ENCODE results near the gene HDLBP.

Gene HDLBP

GRCh38 chr2:241315093-241315878, at the start of gene HDLBP:
Gene HDLBP, minus strand, starts transcription at chr2:241315672. Its CDS starts 48,803 bp downstream, at chr2:241266869.
- TF ChIP-seq, protein P1, sequence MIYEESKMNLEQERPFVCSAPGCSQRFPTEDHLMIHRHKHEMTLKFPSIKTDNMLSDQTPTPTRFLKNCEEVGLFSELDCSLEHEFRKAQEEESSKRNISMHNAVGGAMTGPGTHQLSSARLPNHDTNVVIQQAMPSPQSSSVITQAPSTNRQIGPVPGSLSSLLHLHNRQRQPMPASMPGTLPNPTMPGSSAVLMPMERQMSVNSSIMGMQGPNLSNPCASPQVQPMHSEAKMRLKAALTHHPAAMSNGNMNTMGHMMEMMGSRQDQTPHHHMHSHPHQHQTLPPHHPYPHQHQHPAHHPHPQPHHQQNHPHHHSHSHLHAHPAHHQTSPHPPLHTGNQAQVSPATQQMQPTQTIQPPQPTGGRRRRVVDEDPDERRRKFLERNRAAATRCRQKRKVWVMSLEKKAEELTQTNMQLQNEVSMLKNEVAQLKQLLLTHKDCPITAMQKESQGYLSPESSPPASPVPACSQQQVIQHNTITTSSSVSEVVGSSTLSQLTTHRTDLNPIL (CRISPR knock-in tag; IDR thresholded peaks at IDR 0.05; ENCODE audit: low read depth): no peak
- TF ChIP-seq TCF4 (CRISPR knock-in tag; IDR thresholded peaks at IDR 0.05; ENCODE audit: borderline replicate concordance) (no peak), ZC3H10 (CRISPR knock-in tag; IDR thresholded peaks at IDR 0.05) (no peak), ZNF70 (CRISPR knock-in tag; IDR thresholded peaks at IDR 0.05) (0 out of 2 replicates have a peak, but pooled peaks have one; percentile 25), ZFP30 (CRISPR knock-in tag; IDR thresholded peaks at IDR 0.05) (no peak), GLIS3 (CRISPR knock-in tag; IDR thresholded peaks at IDR 0.05) (0 out of 2 replicates have a peak, but pooled peaks have one; percentile 25), CSRNP3 (CRISPR knock-in tag; IDR thresholded peaks at IDR 0.05) (no peak)
- TF ChIP-seq, protein P2, sequence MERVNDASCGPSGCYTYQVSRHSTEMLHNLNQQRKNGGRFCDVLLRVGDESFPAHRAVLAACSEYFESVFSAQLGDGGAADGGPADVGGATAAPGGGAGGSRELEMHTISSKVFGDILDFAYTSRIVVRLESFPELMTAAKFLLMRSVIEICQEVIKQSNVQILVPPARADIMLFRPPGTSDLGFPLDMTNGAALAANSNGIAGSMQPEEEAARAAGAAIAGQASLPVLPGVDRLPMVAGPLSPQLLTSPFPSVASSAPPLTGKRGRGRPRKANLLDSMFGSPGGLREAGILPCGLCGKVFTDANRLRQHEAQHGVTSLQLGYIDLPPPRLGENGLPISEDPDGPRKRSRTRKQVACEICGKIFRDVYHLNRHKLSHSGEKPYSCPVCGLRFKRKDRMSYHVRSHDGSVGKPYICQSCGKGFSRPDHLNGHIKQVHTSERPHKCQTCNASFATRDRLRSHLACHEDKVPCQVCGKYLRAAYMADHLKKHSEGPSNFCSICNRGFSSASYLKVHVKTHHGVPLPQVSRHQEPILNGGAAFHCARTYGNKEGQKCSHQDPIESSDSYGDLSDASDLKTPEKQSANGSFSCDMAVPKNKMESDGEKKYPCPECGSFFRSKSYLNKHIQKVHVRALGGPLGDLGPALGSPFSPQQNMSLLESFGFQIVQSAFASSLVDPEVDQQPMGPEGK (CRISPR knock-in tag; IDR thresholded peaks at IDR 0.05; ENCODE audit: borderline replicate concordance): peak; percentile 51; the same call in 1 of the 2 replicates
- ATAC-seq: peak; percentile 91

- no peak for TF ChIP-seq ESRRG (CRISPR knock-in tag; IDR thresholded peaks at IDR 0.05)
- TF ChIP-seq CSRNP3 (CRISPR knock-in tag; IDR thresholded peaks at IDR 0.05): no peak
- TF ChIP-seq, protein P1 (CRISPR knock-in tag; IDR thresholded peaks at IDR 0.05; ENCODE audit: low read depth): no peak
- TF ChIP-seq, protein P2 (CRISPR knock-in tag; IDR thresholded peaks at IDR 0.05; ENCODE audit: borderline replicate concordance): no peak
- no peak for TF ChIP-seq TCF4 (CRISPR knock-in tag; IDR thresholded peaks at IDR 0.05; ENCODE audit: borderline replicate concordance)
- TF ChIP-seq SNAI2 (CRISPR knock-in tag; IDR thresholded peaks at IDR 0.05): no peak
- TF ChIP-seq ARNTL (CRISPR knock-in tag; IDR thresholded peaks at IDR 0.05; ENCODE audit: borderline replicate concordance, low read depth): no peak
- TF ChIP-seq OSR1 (CRISPR knock-in tag; IDR thresholded peaks at IDR 0.05): no peak
- no peak for TF ChIP-seq GLIS3 (CRISPR knock-in tag; IDR thresholded peaks at IDR 0.05)
- no peak for TF ChIP-seq ISL1 (CRISPR knock-in tag; IDR thresholded peaks at IDR 0.05)
- no peak for TF ChIP-seq RARB (CRISPR knock-in tag; IDR thresholded peaks at IDR 0.05)
- no peak for TF ChIP-seq PPARA (CRISPR knock-in tag; IDR thresholded peaks at IDR 0.05; ENCODE audit: borderline replicate concordance)
- ATAC-seq: no peak
These were observed 49.3 kb upstream of the HDLBP start for GRCh38 chr2:241364781-241365180.

- no peak for TF ChIP-seq CSDC2 (CRISPR knock-in tag; IDR thresholded peaks at IDR 0.05)
- no peak for TF ChIP-seq TOX (CRISPR knock-in tag; IDR thresholded peaks at IDR 0.05; ENCODE audit: borderline replicate concordance)
- ATAC-seq: no peak; the same call in none of the 3 replicates
These were observed 48.0 kb upstream of the HDLBP start for GRCh38 chr2:241363426-241363825.
